Endometrium (tissue), 2 donors: ENCODE data around the gene STRN4.
"Not testable (repeated sequence)": the region's sequence is repeated elsewhere in the genome, so short reads cannot be mapped to it uniquely, and the experiment has no call there.

ENCODE experiments used
- FAIRE-seq: peaks from 2 replicates; lab custom pipeline; 2012; peaks lifted over from hg19 to GRCh38; lab: Jason Lieb, UNC
- donor health status: control.
- donor health status: control.

The STRN4 gene

DNA sequence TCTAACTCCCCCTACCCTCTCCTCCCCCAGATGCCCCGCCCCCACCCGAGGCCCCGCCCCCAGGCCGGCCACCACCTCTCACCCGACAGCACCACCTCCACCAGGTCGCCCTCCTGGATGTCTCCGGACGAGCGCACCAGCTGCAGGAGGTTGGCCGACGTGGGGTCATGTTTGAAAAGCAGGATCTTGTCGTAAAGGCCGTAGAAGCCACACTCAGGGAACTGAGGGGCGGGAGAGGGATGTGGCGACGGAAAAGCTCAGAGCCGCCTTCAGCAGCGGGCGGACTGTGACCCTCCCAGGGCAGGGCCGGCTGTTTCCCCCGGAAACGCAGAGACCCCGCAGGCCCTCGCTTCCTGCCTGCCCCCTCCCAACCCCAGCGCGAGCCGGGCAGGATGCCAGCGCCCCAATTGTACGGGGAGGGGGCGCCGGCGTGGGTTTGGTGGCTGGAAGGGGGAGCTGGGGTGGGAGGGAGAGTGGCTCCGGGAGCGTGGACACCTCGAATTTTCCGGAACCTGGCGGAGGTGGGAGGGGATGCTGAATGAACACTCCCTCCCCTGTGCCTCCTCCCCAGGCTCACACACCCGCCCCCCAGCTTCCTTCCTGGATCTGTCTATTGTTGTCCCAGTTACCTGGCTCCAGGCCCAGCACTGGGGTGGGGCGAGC is 32.3 kb downstream of the STRN4 start:
- no peak for FAIRE-seq

DNA sequence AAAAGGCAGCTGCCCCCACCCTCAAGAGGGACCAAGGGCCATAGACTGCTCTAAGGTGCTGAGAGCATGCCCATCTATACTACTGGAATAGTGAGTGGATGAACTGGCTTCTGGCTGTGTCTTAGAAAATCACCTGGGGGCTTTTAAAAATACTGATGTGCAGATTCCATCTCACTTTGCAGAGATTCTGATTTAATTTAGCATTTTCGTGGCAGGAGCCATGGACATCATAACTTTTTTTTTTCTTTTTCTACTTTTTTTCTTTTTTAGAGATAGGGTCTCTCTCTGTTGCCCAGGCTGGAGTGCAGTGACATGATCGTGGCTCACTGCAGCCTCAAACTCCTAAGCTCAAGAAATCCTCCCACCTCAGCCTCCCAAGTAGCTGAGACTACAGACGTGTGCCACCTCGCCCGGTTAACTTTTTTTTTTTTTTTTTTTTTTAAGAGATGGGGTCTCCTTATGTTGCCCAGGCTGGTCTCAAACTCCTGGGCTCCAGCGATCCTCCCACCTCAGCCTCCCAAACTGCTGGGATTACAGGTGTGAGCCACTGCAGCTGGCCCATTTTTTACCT is 33.4 kb downstream of the STRN4 start:
- FAIRE-seq, result not testable (repeated sequence)

DNA sequence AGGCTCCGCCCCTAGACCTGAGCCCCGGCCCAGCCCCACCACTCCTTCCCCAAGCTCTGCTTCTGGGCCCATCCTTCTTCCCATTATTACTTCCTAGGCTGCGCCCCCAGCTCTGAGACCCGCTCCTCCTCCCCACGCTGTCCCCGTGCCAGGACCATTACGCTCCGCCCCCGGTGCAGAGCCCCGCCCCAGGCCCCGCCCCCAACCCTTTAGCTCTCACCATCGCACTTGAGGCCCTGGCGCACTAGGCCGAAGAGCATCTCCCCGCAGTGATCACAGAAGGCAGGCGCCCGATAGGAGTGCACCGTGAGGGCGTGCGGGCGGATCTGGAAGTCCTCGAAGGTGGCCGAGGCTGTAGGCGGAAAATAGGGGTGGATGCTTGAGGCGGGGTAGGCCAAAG is 35.6 kb downstream of the STRN4 start:
- no peak for FAIRE-seq

DNA sequence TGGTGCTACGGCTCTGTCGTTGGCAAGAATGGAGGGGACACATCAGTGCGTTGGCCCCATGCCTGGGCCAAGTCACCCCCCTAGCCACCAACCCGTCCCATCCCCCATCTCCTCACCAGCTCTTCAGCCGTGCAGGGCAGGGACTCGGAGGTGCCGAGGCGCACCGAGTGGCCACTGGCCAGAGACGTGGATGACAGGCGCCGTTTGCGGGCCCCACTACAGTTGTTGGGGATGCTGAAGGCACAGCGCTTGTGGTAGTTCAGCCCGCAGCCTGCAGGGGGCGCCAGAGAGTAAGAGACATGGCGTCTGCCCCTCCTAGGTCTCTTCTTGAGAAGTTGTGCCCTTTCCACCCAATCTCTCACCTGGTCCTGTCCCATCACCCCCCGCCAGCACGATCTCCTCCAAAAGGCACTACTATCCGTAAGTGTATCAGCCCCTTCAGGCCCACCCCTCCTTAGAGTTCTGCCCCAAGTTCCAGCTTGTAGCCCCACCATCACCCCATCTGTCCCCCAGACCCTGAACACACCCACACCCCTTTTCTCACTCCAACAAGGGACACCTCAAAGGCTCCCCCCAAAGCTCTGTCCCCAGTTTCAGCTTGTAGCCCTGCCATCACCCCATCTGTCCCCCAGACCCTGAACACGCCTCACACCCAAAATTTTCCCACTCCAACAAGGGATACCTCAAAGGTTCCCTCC is 41.7 kb downstream of the STRN4 start:
- FAIRE-seq, result no peak

DNA sequence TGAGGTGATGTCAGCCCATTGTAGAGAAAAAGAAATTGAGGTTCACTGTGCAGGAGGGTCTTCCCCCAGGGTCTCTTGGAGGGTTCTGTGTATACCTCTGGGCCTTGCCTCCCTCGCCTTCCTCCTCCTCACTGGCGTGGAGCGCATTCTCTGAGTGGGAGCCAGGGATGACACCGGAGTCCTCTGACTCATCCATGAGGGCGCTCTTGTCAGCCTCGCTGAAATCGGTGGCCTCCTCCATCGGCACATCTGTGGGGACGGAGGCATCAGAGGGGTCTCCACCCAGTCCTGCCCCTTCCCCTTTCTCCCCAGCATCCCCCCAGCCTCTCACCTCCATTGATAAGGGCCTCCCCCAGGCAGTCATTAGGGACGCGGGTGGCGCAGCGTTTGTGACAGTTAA is 45.5 kb downstream of the STRN4 start:
- FAIRE-seq, result no peak

DNA sequence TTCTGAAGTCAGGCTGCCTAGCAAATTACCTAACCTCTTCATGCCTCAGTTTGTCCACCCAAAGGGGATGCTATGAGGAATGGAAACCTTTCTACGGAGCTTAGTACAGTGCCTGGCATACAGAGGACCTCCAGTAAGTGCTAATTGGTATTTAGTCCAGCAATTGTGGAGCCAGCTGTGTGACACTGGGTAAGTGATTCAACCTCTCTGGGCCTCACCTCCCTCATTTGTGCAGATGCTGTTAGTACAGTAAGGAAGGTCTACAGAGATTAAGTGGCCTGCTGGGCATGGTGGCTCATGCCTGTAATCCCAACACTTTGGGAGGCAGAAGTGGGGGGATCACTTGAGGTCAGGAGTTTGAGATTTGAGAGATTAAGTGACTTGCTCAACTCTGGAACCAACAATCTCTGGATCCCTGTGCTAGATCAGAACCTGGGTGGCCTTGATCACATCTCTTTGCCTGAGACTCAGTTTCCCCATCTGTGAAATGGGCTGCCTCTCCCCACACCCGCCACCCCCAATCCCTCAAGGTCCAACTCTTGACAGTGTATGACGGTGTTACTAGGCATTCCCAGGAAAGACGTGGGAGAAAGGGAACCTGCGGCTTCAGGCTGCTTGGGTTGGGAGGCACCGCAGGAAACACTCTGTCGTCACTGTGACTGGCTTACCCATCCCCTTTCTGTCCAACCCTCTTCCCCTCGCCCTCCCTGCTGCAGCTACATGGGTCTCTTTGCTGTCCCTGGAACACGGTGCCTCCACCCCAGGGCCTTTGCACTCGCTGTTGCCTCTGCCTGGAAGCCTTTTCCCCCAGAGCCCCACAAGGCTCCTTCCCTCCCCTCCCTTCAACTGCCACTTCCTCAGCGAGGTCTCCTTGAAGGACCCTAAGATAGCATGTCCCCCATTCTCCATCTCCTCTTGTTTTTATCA is 47.6 kb downstream of the STRN4 start:
- no peak for FAIRE-seq

DNA sequence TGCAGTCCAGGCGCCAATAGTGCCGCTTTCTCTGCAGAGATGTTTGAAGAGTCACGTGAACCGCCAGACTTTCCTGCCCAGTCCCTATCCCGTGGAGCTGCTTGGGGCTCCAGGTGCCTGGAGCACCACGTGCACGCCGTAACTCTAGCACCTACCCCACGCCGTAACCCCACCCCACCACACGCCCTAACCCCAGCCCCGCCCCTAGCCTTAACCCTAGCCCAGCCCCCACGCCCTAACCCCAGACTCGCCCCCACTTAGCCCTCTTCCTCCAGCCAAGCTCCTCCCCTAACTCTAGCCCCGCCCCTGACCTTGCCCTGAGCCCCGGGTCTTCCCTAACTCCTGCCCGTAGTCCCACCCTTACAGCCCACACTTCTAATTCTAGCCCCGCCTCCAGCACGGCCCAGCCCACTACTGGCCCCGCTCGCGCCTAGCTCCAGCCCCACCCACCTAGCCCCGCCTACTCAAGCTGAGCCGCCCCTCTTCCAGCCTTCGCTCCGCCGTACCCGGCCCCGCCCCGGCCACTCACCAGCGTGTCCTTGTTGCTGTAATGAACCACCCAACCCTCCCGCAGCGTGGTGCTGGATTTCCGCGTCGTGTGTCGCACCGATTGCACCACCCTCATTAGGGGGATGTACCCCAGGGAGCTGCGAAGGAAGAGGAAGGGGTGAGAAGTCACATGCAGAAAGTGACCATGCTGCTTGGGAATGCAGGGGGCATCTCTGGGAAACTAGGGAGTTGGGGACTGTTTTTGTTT is 48.9 kb downstream of the STRN4 start:
- no peak for FAIRE-seq

DNA sequence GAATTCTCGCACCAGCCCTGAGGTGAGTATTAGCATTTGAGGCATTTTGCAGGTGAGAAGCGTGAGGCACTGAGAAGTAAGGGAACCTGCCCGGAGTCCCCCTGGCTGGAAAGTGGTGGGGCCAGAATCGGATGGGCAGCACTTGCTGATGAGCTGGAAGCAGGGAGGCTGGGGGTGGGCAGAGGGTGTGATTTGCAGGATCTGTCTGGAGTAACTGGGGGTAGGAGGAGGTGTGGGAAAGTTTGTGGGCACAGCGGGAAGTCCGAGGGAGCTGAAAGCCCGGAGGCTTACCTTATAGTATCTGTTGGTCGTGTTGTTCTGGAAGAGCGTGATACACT is 49.4 kb downstream of the STRN4 start:
- FAIRE-seq, result no peak

DNA sequence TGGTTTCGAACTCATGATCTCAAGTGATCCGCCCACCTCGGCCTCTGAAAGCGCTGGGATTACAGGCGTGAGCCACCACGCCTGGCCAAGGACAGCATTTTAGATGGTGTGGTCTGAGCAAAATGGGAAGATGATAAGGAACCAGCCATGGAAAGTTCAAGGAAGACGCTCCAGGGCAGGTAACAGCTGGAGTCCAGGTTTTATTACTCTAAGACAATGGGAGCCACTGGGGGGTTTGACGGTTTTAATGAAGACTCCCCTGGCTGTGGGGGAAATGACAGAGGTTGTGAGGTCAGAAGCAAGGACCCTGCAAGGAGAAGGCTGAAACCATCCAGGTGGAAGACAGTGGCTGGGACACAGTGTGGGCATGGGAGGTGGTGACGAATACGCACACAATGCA is 50.2 kb downstream of the STRN4 start:
- FAIRE-seq, result no peak

DNA sequence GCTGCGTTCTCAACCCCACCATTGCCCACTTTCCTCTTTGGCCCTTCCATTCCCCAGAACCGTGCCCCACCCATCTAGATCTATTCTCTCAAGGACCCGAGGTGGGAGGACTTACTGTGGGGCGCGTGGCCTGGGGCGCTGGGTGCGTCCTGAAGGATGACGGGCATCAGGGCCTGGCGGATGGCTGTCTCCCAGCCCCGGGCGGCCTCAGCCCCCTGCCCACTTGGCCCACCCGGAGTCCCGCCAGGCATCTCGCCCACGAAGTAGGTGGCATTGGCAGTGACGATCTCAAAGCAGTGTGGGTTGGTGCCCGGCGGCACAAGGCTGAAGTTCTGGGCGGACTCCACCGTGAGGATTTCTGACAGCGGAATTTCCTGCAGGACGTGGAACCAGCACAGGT is 52.5 kb downstream of the STRN4 start:
- FAIRE-seq, result no peak

DNA sequence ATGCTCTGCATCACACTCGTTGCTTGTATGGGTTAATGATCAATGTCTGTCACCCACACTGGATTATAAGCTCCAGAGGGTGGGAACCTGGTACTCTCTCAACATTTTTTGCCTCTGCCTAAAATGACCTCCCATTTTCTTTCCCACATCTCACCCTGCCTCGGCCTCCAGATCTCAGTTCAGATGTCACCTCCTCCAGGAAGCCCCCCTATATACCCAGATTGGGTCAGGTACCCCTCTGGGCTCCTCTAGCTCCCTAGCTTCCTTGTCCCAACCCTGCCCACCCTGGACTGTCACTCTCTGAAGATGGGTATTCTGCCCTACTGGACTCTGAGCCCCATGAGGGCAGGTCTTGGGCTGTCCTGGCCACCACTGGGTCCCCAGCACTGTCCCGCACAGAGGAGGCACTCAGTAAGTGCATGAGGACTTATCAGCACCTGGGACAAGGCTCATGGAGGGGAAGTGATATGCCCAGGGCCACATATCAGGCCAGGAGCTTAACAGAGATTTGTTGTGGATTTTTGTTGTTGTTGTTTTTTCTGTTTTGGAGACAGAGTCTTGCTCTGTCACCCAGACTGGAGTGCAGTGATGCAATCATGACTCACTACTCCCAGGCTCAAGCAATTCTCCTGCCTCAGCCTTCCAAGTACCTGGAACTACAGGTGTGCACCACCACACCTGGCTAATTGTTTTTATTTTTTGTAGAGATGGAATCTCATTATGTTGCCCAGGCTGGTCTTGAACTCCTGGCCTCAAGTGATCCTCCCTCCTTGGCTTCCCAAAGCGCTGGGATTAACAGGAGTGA is 53.1 kb downstream of the STRN4 start:
- FAIRE-seq, result no peak

DNA sequence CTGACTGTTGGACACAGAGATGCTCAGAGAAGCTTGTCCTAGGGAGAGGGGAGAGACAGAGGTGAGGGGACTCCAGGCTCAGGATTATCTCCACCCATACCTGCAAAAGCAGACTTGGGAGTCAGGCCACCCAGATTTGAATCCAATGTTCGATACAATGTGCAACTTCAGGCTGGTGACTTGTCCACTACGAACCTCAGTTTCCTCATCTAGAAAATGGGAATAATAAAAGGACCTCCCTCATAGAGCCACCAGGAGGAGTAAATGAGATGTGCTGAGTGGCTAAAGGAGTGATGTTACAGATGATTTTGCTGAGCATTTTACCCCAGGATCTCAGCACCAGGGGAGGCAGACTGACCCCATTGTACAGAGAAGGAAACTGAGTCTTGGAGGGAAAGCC is 54.3 kb downstream of the STRN4 start:
- no peak for FAIRE-seq

DNA sequence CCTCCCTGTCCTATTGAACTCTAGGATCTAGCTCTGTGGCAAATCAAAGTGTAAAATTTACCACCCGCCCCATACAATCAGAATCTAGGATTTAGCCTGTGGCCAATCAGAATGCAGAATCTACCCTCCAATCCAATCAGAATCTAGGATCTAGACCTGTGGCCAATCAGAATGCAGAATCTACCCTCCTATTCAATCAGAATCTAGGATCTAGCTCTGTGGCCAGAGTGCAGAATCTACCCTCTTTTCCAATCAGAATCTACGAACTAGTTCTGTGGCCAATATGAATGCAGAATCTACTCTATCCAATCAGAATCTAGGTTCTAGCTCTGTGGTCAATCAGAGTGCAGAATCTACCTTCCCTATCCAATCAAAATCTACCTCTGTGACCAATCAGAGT is 55.1 kb downstream of the STRN4 start:
- no peak for FAIRE-seq

DNA sequence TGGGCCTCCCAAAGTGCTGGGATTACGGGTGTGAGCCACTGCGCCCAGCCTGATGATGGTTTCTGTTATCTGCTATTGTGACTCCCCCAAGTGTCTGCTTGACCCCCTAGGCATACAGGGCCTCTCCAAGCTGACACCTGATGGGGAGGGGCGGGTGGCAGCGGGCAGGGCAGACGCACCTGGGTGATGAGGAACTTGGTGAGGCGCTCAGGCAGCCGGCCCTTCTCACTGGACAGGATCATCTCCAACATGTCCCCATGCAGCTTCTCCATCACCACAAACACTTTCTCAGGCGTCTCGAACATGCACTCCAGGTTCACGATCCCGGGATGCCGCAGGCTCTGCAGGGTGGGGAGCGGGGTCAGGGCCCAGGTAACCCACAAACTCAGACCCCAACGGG is 56.9 kb downstream of the STRN4 start:
- FAIRE-seq, result no peak

DNA sequence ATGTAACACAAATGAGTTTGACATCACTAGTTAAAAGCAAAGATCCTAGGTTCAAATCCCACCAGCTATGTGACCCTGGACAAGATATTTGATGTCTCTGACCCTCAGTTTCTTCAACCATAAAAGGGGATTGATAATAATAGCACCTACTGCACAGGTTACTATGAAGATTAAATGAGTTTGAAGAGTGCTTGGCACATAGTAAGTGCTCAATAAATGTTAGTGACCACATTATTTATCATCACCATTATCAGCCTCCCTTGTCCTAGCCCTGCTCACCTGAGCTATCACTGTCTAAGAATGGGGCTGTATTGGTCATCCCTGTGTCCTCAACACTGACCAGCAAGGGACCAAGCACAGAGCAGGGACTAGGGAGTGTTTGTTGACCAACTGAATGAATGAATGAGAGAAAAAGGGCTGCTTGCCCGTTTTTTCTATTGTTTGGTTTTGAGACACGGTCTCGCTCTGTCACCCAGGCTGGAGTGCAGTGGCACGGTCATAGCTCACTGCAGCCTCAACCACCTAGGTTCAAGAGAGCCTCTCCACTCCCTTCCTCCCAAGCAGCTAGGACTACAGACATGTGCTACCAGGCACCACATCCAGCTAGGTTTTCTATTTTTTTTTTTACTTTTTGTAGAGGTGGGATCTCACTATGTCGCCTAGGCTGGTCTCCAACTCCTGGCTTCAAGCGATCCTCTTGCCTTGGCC is 58.7 kb downstream of the STRN4 start:
- FAIRE-seq, result no peak

DNA sequence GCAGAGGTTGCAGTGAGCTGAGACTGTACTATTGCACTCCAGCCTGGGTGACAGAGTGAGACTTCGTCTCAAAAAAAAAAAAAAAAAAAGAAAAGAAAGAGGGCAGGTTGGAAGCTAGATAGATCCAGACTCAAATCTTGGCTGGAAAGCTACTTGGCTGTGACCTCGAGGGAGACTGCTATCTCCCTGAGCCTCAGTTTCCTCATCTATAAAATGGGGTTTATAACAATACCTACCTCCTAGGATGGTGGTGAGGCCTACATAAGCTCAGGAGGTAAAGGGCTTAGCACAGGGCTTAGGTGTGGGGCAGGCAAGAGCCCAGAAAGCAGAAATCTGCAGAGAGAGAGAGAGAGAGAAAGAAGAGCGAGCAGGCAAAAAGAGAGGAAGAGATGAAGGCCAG is 61.1 kb downstream of the STRN4 start:
- no peak for FAIRE-seq

DNA sequence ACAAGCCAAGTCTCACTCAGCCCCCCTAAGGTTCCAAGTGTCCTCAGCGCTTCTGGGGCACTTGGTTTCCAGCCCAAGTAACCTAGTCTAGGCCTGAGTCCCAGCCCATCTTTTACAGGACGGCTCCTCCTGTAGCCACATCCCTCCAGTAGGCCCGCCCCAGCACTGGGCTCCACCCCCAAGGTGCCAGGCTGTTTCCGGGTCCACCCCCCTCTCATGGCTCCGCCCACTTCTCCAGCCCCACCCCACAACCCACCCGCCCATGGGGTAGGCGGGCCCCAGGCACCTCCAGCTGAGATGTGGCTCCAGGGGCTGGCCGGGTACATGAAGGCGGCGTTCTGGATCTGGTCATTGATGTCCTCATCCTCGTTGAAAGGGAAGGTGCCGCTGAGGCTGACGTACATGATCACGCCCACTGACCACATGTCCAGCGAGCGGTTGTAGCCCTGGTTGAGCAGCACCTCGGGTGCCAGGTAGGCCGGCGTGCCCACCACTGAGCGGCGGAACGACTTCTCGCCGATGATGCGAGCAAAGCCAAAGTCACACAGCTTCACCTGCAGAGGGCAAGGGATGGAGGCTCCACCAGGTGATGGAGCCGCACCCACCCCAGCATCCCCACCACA is 68.0 kb downstream of the STRN4 start:
- no peak for FAIRE-seq

DNA sequence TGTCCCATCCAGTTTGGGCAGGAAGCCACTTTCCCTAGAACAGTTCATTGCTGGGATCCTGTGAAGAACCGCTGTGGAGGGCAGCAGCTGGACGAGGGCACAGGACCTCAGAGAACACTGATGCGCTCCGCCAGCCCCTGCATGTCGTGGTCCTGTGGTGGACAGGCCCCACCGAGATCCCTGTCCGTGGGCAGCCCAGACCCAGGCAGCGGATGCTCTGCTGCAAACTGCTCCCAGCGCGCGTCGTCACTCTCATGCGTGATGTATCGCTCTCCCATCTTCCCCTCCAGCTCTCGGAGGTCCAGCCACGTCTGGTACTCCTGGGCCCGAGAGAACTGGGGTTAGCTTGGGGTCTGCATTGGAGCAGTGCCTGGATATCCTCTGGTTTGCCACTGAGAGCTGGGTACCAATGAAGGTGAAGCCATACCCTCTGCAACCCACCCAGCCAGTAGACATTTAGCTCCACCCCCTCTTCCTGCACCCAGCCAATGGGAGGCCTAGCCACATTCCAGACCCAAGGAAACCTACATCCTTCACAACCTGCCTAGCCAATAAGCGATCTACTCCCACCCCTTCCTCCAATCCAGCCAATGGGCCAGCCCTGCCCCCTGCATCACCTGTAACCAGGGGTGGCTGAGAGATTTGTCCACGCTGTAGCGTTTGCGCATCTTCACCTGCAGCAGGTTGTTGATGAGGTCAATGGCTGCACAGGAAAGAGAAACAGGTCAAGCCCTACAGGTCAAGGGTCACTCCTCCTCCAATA is 71.7 kb downstream of the STRN4 start:
- FAIRE-seq, result no peak

DNA sequence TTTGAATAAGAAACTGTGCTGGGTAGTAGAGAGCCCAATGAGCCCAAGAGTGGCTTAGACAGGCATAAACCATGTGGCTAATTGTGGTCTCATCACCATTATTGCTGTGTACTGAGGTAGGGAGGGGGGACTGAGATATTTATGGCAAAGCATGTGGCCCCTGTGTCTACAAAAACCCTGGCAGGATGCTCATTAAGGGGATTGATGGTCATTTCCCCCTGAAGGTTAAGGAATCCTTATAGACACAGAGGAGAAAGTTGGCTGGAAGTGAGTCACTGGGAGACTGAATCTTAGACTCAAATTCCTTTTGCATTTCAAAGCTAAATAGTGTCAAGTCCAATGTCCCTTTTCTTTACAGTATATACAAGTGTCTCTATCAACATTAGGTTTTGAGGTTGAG is 75.4 kb downstream of the STRN4 start:
- no peak for FAIRE-seq
